PFSK-1 (cell line): ENCODE measurements around the gene ADARB1.

ENCODE experiments used
- POLR2AphosphoS5 ChIP-seq: IDR thresholded peaks from 2 replicates; pipeline ENCODE4 v1.6.1; 2012; ENCODE audit warnings: low read depth, mild to moderate bottlenecking, control low read depth, low read length, moderate library complexity
- SIN3A ChIP-seq: IDR thresholded peaks from 2 replicates; pipeline ENCODE4 v1.6.1; 2012; ENCODE audit warnings: mild to moderate bottlenecking, low read length, moderate library complexity, borderline replicate concordance; ENCODE audit not compliant: insufficient read depth

- no peak for TF ChIP-seq POLR2AphosphoS5
- no peak for TF ChIP-seq SIN3A
These were observed 54.3 kb downstream of the ADARB1 start for GRCh38 chr21:45128613-45129188.
